H1 (cell line): Measurements from ENCODE around the gene BCL11A. TPM values are rescaled to one million over a fixed set of nuclear protein-coding genes. Genes with fewer than 3 reads are reported as not detected.

ENCODE experiments used
- CTCF ChIA-PET: fragments of 300-600 bp; sonication (Branson Sonifier 250); formaldehyde crosslinking; loops from one replicate; lab custom pipeline; 2021; ENCODE audit not compliant: partially characterized antibody; lab: Charles Lee
- POLR2A ChIA-PET: fragments of 300-600 bp; sonication (Branson Sonifier 250); formaldehyde crosslinking; loops from one replicate; lab custom pipeline; 2021; ENCODE audit warnings: inconsistent platforms; ENCODE audit not compliant: partially characterized antibody; lab: Charles Lee
- DNase-seq, 2 experiments: peaks; one replicate each; pipeline versions ENCODE4 v3.0.0 to v3.0.0-alpha.2; 2010 to 2022; ENCODE audit warnings: low spot score in 2 of 2, low read depth in 1 of 2, mixed read lengths in 1 of 2
- FAIRE-seq: peaks from 2 replicates; lab custom pipeline; 2011; peaks lifted over from hg19 to GRCh38; lab: Jason Lieb, UNC
- H2AFZ ChIP-seq: 2 replicates; pipeline ENCODE4 v1.8.1; 2012; ENCODE audit warnings: low read length, inconsistent platforms
- H2AK5ac ChIP-seq: 2 replicates; pipeline ENCODE4 v1.6.1; 2013; ENCODE audit warnings: low read depth, low read length
- H2BK120ac ChIP-seq: replicated peaks from 2 replicates; pipeline ENCODE3; 2013; ENCODE audit warnings: low read depth, low read length, inconsistent platforms
- H2BK12ac ChIP-seq: 2 replicates; pipeline ENCODE4 v1.6.1; 2013; ENCODE audit warnings: low read depth, low read length
- H2BK15ac ChIP-seq: 2 replicates; pipeline ENCODE4 v1.6.1; 2013; ENCODE audit warnings: low read length
- H2BK20ac ChIP-seq: 2 replicates; pipeline ENCODE4 v1.6.1; 2013; ENCODE audit warnings: low read length
- H2BK5ac ChIP-seq: 2 replicates; pipeline ENCODE4 v1.6.1; 2013; ENCODE audit warnings: low read depth, low read length
- H3K14ac ChIP-seq: 2 replicates; pipeline ENCODE4 v1.6.1; 2013; ENCODE audit warnings: inconsistent platforms; ENCODE audit not compliant: insufficient read length
- H3K18ac ChIP-seq: 2 replicates; pipeline ENCODE4 v1.6.1; 2013; ENCODE audit warnings: low read length; ENCODE audit errors: extremely low read depth
- H3K23ac ChIP-seq: 2 replicates; pipeline ENCODE4 v1.6.1; 2013; ENCODE audit warnings: inconsistent platforms; ENCODE audit not compliant: insufficient read length
- H3K23me2 ChIP-seq: 2 replicates; pipeline ENCODE4 v1.6.1; 2013; ENCODE audit warnings: low read depth, low read length
- H3K27ac ChIP-seq: 2 replicates; pipeline ENCODE4 v1.6.1; 2011; ENCODE audit warnings: low read depth, low read length, inconsistent platforms
- H3K27me3 ChIP-seq, 4 experiments: replicated peaks in 1 of 4; 1 replicate in 1 of 4; 2 replicates in 3 of 4; pipeline versions ENCODE4 v1.6.1 to v1.8.1; 2011 to 2013; ENCODE audit warnings: low read length in 3 of 4, mild to moderate bottlenecking in 3 of 4, inconsistent platforms in 2 of 4, mixed read lengths in 2 of 4, moderate library complexity in 1 of 4; ENCODE audit not compliant: control insufficient read depth in 3 of 4, insufficient read depth in 3 of 4; ENCODE audit errors: extremely low read depth in 1 of 4
- H3K36me3 ChIP-seq, 4 experiments: 2 replicates each; pipeline versions ENCODE4 v1.6.1 to v1.8.1; 2011 to 2013; ENCODE audit warnings: mild to moderate bottlenecking in 4 of 4, low read length in 3 of 4, moderate library complexity in 2 of 4, control low read depth in 1 of 4, inconsistent platforms in 1 of 4; ENCODE audit not compliant: insufficient read depth in 4 of 4, control insufficient read depth in 2 of 4
- H3K4ac ChIP-seq: replicated peaks from 2 replicates; pipeline ENCODE3; 2013; ENCODE audit warnings: low read length, low read depth, mixed read lengths, inconsistent platforms; ENCODE audit not compliant: insufficient read length
- H3K4me1 ChIP-seq, 4 experiments: replicated peaks in 1 of 4; 1 replicate in 1 of 4; 2 replicates in 3 of 4; pipeline versions ENCODE4 v1.6.1 to v1.8.1; 2011 to 2013; ENCODE audit warnings: low read length in 3 of 4, inconsistent platforms in 2 of 4, mixed read lengths in 1 of 4; ENCODE audit not compliant: insufficient read depth in 4 of 4, control insufficient read depth in 3 of 4
- H3K4me2 ChIP-seq, 2 experiments: 2 replicates each; pipeline versions ENCODE4 v1.6.1 to v1.8.1; 2011 to 2013; ENCODE audit warnings: low read depth in 2 of 2, low read length in 2 of 2, control low read depth in 1 of 2, inconsistent platforms in 1 of 2, mild to moderate bottlenecking in 1 of 2; ENCODE audit not compliant: insufficient read depth in 1 of 2
- H3K4me3 ChIP-seq, 4 experiments: fragments of 200-600, 300-600 bp in 1 of 4; sonication (generic), shearing (Covaris generic), sonication (Bioruptor Twin) in 1 of 4; 2 replicates each; pipeline versions ENCODE4 v1.5.1 to v1.8.1; 2011 to 2016; ENCODE audit warnings: low read length in 4 of 4, low read depth in 3 of 4, control low read depth in 2 of 4, inconsistent platforms in 2 of 4, mild to moderate bottlenecking in 2 of 4, mixed read lengths in 1 of 4, moderate library complexity in 1 of 4; ENCODE audit not compliant: insufficient read depth in 2 of 4; ENCODE audit errors: extremely low read depth in 1 of 4
- H3K56ac ChIP-seq: replicated peaks from 2 replicates; pipeline ENCODE3; 2013; ENCODE audit warnings: low read depth, mild to moderate bottlenecking, mixed read lengths, low read length, inconsistent platforms; ENCODE audit not compliant: insufficient read length
- H3K79me1 ChIP-seq: 2 replicates; pipeline ENCODE4 v1.6.1; 2013; ENCODE audit warnings: low read depth, low read length, control low read depth
- H3K79me2 ChIP-seq, 2 experiments: 2 replicates each; pipeline versions ENCODE4 v1.6.1 to v1.8.1; 2012 to 2013; ENCODE audit warnings: low read length in 2 of 2, mild to moderate bottlenecking in 2 of 2, inconsistent platforms in 1 of 2; ENCODE audit not compliant: insufficient read depth in 2 of 2, control insufficient read depth in 1 of 2
- H3K9ac ChIP-seq, 4 experiments: replicated peaks in 1 of 4; 1 replicate in 1 of 4; 2 replicates in 3 of 4; pipeline versions ENCODE4 v1.6.1 to v1.8.1; 2011 to 2013; ENCODE audit warnings: low read depth in 3 of 4, low read length in 3 of 4, control low read depth in 2 of 4, mild to moderate bottlenecking in 2 of 4, moderate library complexity in 2 of 4, inconsistent platforms in 1 of 4; ENCODE audit errors: extremely low read depth in 1 of 4
- H3K9me3 ChIP-seq, 2 experiments: 2 replicates each; pipeline versions ENCODE4 v1.6.1 to v1.8.1; 2012 to 2013; ENCODE audit warnings: mild to moderate bottlenecking in 2 of 2, moderate library complexity in 2 of 2, control low read depth in 1 of 2, inconsistent platforms in 1 of 2, low read depth in 1 of 2, low read length in 1 of 2, mixed read lengths in 1 of 2; ENCODE audit not compliant: insufficient read depth in 2 of 2
- H4K20me1 ChIP-seq, 2 experiments: replicated peaks in 1 of 2; 2 replicates each; pipeline versions ENCODE3 to v1.8.1; 2011 to 2013; ENCODE audit warnings: inconsistent platforms in 2 of 2, low read length in 2 of 2, mild to moderate bottlenecking in 1 of 2; ENCODE audit not compliant: insufficient read depth in 2 of 2, control insufficient read depth in 1 of 2
- H4K5ac ChIP-seq: 2 replicates; pipeline ENCODE4 v1.6.1; 2013; ENCODE audit warnings: low read length, low read depth, mixed read lengths, inconsistent platforms; ENCODE audit not compliant: insufficient read length
- H4K8ac ChIP-seq: 2 replicates; pipeline ENCODE4 v1.8.0; 2013; ENCODE audit warnings: mild to moderate bottlenecking, moderate library complexity, low read length, inconsistent platforms; ENCODE audit not compliant: insufficient read depth; ENCODE audit errors: extremely low read depth
- H4K91ac ChIP-seq: replicated peaks from 2 replicates; pipeline ENCODE3; 2013; ENCODE audit warnings: low read length, mixed read lengths, inconsistent platforms; ENCODE audit not compliant: insufficient read length
- EP300 ChIP-seq, 2 experiments: IDR thresholded peaks; 1 replicate in 1 of 2; 2 replicates in 1 of 2; pipeline ENCODE4 v1.6.1; 2011 to 2012; ENCODE audit warnings: low read depth in 2 of 2, low read length in 2 of 2, mild to moderate bottlenecking in 2 of 2, borderline replicate concordance in 1 of 2, inconsistent platforms in 1 of 2, moderate library complexity in 1 of 2
- HDAC6 ChIP-seq: IDR thresholded peaks from one replicate; pipeline ENCODE4 v1.7.1; 2012; ENCODE audit warnings: low read depth, mild to moderate bottlenecking, inconsistent platforms, low read length, moderate library complexity
- KDM1A ChIP-seq: fragments of 200-600, 300-600 bp; sonication (generic); IDR thresholded peaks from 2 replicates; pipeline ENCODE4 v1.7.1; 2016; ENCODE audit warnings: mild to moderate bottlenecking, low read length, borderline replicate concordance
- SP2 ChIP-seq: IDR thresholded peaks from 2 replicates; pipeline ENCODE4 v1.6.1; 2012; ENCODE audit warnings: mild to moderate bottlenecking, low read length, inconsistent platforms
- TAF1 ChIP-seq: IDR thresholded peaks from 2 replicates; pipeline ENCODE4 v1.6.1; 2011; ENCODE audit warnings: mild to moderate bottlenecking, low read depth, low read length
- WGBS, 2 experiments: shearing (Covaris generic) in 1 of 2; methylation state at CpG; one replicate each; pipeline versions ENCODE4 v1.1.6 to v1.1.7; 2013 to 2015; ENCODE audit warnings: low lambda C conversion rate in 2 of 2, mixed read lengths in 2 of 2, inconsistent platforms in 1 of 2, low coverage in 1 of 2, missing lambda C conversion rate in 1 of 2; ENCODE audit not compliant: insufficient replicate concordance in 2 of 2, insufficient coverage in 1 of 2, insufficient read length in 1 of 2; ENCODE audit errors: extremely low coverage in 1 of 2, missing lambda C conversion rate in 1 of 2; 5-methylcytosine and 5-hydroxymethylcytosine counted together
- polyA plus RNA-seq, 7 experiments: library from polyadenylated mRNA; depleted of rRNA in 3 of 7; stranded (reverse) in 5 of 7; unstranded in 2 of 7; fragments of >200 nt in 5 of 7; fragments of 200-250 nt in 2 of 7; gene quantifications; 1 replicate in 5 of 7; 2 replicates in 1 of 7; 4 replicates in 1 of 7; pipeline versions ENCODE4 v1.2.1 to v1.2.3, GENCODE V29; 2011 to 2013; ENCODE audit warnings: missing spikeins in 2 of 7, mixed read lengths in 2 of 7
- total RNA-seq: library from RNA; stranded (reverse); fragmentation: NEBNext Ultra II Directional; extraction: Animal tissue kit (Norgen Biotek cat#: 25700); gene quantifications from 2 replicates; pipeline ENCODE4 v1.2.1, GENCODE V29; 2021
- TF ChIP-seq, protein P1 (sequence below): IDR thresholded peaks from 2 replicates; pipeline ENCODE4 v1.6.1; 2012; ENCODE audit warnings: inconsistent platforms

Gene BCL11A
- total and polyA plus RNA-seq, 2 of the 8 experiments (the other 6 are each of a cell fraction or from before 2014, with no cell fraction given), result 11.9 to 59.3 TPM

DNA sequence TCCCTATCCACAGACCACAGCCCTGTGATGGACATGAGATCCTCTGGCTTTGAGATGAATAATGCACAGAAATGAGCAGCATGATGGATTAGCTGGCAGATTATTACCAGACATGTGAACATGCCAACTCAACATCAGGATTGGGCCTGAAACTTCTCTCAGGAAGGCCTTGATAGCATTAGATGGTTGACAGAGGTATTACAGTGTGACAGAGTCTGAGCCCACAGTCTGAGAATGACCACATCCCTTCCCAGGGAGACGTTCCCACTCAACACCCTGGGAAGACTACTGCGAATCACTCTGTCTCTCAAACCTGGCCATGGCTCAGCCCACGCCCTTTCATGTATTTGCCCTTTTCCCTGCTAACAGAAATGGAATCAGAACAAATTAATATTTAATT lies 66.9 kb downstream of the BCL11A start:
- H3K36me3 ChIP-seq, result peaks cover 0 to 12% (median 3%) of the 10 kb centered on the region in 4 experiments; a peak in 6 of 8 replicates
- H3K79me1 ChIP-seq, result peaks cover 6% of the 10 kb centered on the region
- H3K23ac ChIP-seq, result no peak overlapping the region
- H2BK120ac ChIP-seq, result no peak overlapping the region
- H3K4ac ChIP-seq, result no peak overlapping the region
- H3K56ac ChIP-seq, result no peak overlapping the region
- no peak overlapping the region for H4K8ac ChIP-seq
- no peak for FAIRE-seq
- no peaks in the 10 kb centered on the region for H3K23me2 ChIP-seq
- H4K91ac ChIP-seq, result no peak overlapping the region
- no peak for DNase-seq
- no peak overlapping the region for H3K9ac ChIP-seq
- CTCF ChIA-PET, result interaction anchor here (0.9 to 1.4 kb wide), 5 partner anchors 11 to 150 kb away, joined by 3 to 4 read pairs (median 4); no protein-coding TSS in a partner anchor
- H3K4me2 ChIP-seq, result no peak overlapping the region
- TF ChIP-seq EP300 (IDR thresholded peaks at IDR 0.05; ENCODE audit: borderline replicate concordance in 1 of 2, low read depth in 2 of 2, low read length in 2 of 2) (no peak), HDAC6 (no peak), TAF1 (no peak), KDM1A (no peak), SP2 (no peak)
- TF ChIP-seq, protein P1, sequence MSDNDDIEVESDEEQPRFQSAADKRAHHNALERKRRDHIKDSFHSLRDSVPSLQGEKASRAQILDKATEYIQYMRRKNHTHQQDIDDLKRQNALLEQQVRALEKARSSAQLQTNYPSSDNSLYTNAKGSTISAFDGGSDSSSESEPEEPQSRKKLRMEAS, result no peak
- no peak overlapping the region for H2BK12ac ChIP-seq
- no peak overlapping the region for H4K5ac ChIP-seq
- POLR2A ChIA-PET, result no interaction called here
- H2AFZ ChIP-seq, result no peak overlapping the region
- H3K9me3 ChIP-seq, result no peaks in the 10 kb centered on the region
- H3K4me1 ChIP-seq, result peaks cover 7 to 20% (median 10%) of the 10 kb centered on the region in 4 experiments
- WGBS, 2 experiments, result 73% methylated on average over 2 of the region's 3 CpGs; no CpG with 5 or more reads in 1 of the 2 experiments
- H3K27me3 ChIP-seq, result no peaks in the 10 kb centered on the region
- no peak overlapping the region for H2AK5ac ChIP-seq
- no peak overlapping the region for H2BK20ac ChIP-seq
- peaks cover 7 to 14% of the 10 kb centered on the region in 2 experiments for H4K20me1 ChIP-seq
- H3K18ac ChIP-seq, result no peak overlapping the region
- peaks cover 10 to 85% of the 10 kb centered on the region in 2 experiments for H3K79me2 ChIP-seq
- no peak overlapping the region for H3K27ac ChIP-seq
- H3K4me3 ChIP-seq, result no peak overlapping the region
- no peak overlapping the region for H2BK15ac ChIP-seq
- H3K14ac ChIP-seq, result no peak overlapping the region
- no peak overlapping the region for H2BK5ac ChIP-seq
